Measurements from ENCODE around the gene ADCYAP1R1.

Gene ADCYAP1R1

DNA sequence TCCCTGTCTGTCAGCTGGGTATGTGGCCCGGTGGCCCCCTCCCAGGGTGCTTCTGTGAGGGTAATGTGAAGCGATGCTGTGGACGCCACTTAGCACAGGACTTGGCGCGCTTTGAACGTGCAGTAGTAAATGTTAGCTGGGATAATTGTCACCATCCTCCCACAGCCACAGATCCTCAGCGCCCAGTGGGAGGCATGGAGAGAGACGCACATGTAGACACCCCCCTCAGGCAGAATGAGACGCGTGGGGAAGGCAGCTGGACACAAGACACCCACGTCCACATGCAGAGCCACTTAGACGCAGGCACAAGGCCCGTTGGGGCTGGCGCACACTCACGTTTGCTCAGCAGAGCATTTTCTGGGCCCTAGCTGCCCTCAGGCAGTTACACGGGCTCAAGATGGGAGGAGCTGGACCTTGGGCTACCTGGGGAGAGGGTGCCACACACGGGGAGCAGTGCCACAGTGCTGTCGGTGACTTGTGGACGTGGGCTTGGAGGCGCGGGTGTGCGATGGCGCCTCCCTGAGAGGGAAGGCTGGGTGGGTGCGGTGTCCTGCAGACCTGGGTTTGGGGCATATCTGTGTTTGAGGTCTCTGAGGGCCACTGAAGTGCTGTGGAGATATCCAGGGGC lies 26.4 kb downstream of the ADCYAP1R1 start:
- in situ Hi-C loops (cut with HindIII; ENCODE audit: low pct_ligation_motif_present, low pct_unique_long_range_greater_than_20kb, low sequenced_read_pairs) = no loop called here
- no peak for DNase-seq

- in situ Hi-C loops (cut with HindIII; ENCODE audit: low pct_ligation_motif_present, low pct_unique_long_range_greater_than_20kb, low sequenced_read_pairs) = no loop called here
- DNase-seq = no peak
Measured at GRCh38 chr7:31079126-31079823, 27.2 kb downstream of the ADCYAP1R1 start.

GRCh38 chr7:31079824-31080511 lies 27.9 kb downstream of the ADCYAP1R1 start:
- DNase-seq = no peak
- in situ Hi-C loops (cut with HindIII; ENCODE audit: low pct_ligation_motif_present, low pct_unique_long_range_greater_than_20kb, low sequenced_read_pairs) = no loop called here

DNA sequence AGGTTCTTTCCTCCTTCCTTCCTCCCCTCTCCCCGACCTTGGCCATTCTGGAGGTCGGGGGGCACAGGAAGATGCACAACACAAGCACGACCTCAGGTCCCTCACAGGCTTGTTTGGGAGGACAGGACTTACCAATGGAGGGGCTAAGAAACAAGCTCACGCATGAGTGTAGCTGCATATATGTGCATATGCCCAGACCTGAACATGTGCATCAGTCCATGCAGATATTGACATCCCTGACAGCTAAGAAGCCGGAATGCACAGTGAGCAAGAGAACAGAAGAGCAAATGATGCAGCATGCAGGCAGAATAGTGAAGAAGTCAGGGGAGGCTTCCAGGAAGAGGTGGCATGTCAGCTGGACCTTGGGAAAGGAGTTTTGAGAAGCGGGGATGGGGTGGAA lies 28.7 kb downstream of the ADCYAP1R1 start:
- in situ Hi-C loops (cut with HindIII; ENCODE audit: low pct_ligation_motif_present, low pct_unique_long_range_greater_than_20kb, low sequenced_read_pairs) = no loop called here
- DNase-seq = no peak

DNA sequence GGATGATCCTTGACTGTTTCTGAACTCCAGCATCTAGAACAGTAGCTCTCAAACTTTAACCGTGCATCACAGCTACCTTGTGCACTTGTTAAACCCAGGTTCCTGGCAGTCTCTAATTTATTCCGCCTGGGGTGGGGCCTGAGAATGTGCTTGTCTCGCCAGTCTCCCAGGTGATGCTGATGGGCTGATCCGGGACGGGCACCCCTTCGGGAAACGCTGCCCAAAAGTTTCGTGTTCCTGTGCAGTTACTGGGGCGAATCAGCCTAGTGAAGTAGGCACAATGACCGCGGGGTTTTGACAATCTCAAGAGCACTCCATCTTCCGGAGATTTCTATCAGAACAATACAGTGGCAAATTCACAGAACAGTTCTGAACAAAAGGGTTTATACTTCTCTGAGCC lies 29.9 kb downstream of the ADCYAP1R1 start:
- in situ Hi-C loops (cut with HindIII; ENCODE audit: low pct_ligation_motif_present, low pct_unique_long_range_greater_than_20kb, low sequenced_read_pairs) = no loop called here
- DNase-seq = no peak

DNA sequence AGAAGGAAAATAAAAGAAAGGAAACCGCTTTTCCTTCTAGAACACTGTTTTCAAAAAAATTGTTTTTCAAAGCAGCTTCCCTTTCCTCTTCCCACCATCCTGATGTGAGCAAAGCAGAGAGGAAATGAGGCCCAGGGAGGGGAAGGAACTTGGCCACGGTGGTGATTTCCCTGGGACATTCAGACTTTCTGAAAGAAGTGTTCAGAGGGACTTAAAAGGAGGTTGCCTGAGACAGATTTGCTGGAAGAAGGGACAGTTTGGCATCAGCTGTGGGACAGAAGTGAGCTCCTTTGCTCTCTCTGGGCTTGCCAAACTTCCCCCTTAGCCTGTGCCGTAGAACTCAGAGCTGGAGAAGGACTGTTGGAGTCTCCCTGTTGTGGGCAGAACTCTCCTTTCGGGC lies 30.3 kb downstream of the ADCYAP1R1 start:
- no peak for DNase-seq
- in situ Hi-C loops (cut with HindIII; ENCODE audit: low pct_ligation_motif_present, low pct_unique_long_range_greater_than_20kb, low sequenced_read_pairs) = no loop called here

DNA sequence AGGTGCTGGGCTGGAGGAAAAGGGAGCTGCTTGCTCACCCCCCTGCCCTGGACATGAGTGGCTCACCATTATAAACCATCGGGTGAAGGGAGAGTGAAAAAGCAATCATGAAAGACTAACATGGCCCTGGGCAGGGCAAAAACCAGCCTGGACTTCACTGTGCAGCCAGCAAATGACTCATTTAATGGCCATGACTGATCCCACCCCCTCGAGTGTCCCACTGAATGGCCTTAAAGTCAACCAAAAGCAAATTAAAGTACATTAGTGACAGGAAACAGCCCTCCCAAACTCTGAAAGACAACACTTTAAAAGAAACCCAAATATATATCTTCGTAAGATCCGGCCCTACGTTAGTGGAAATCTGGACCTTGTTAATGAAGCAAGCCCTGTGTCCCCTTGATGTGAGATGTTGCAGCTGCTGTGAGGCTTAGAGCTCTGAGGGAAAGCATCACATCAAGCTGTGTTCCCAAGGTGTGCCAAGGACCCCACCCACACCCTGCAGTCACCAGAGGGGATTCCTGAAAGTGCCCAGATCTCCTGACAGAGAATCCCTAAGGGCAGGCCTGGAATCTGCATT lies 31.2 kb downstream of the ADCYAP1R1 start:
- in situ Hi-C loops (cut with HindIII; ENCODE audit: low pct_ligation_motif_present, low pct_unique_long_range_greater_than_20kb, low sequenced_read_pairs) = no loop called here
- DNase-seq = no peak

- no peak for DNase-seq
- in situ Hi-C loops (cut with HindIII; ENCODE audit: low pct_ligation_motif_present, low pct_unique_long_range_greater_than_20kb, low sequenced_read_pairs) = no loop called here
Measured at GRCh38 chr7:31084226-31084625, 32.1 kb downstream of the ADCYAP1R1 start.

DNA sequence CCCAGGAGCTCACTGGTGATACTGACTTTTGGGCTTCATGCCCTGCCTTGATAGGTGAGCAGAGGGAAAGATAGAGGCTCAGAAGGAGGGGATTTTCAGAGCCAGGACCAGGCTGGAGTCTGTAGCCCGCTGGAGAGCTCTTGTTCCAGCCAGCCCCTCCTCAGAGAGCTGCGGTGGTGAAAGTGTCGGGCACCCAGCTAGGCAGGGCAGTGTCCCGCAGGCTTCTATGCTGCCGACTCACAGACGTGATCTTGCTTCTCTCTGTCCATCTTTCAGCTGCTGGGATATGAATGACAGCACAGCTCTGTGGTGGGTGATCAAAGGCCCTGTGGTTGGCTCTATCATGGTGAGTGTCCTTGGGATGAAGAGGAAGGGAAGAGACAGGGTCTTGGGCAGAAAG lies 35.2 kb downstream of the ADCYAP1R1 start:
- in situ Hi-C loops (cut with HindIII; ENCODE audit: low pct_ligation_motif_present, low pct_unique_long_range_greater_than_20kb, low sequenced_read_pairs) = no loop called here

DNA sequence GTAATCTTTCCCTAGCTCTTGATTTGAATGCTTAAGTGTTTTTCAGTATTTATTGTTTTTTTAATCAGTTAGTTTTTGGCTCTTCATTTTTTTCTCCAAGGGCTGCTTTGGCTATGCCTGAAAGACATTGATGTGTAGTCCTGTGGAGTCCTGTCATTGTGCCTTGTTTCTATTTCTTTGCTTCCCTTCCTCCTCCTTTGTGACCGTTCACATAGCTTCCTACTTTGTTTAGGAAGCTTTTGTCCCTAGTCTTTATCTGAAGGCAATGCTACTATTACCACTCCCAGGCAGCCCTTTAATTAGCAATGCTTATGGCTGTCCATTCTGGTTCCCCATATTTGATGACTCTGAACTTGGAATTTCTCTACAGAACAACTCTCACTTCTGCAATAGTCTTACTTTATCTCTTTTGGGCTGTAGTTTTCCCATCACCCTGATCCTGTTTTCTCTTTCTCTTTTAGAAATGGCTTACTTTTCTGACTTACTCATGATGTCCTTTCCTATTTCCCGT lies 39.9 kb downstream of the ADCYAP1R1 start:
- no peak for DNase-seq
- in situ Hi-C loops (cut with HindIII; ENCODE audit: low pct_ligation_motif_present, low pct_unique_long_range_greater_than_20kb, low sequenced_read_pairs) = no loop called here

More for the DNA sequence above, 35.2 kb downstream of the ADCYAP1R1 start:
- no peak for DNase-seq

DNA sequence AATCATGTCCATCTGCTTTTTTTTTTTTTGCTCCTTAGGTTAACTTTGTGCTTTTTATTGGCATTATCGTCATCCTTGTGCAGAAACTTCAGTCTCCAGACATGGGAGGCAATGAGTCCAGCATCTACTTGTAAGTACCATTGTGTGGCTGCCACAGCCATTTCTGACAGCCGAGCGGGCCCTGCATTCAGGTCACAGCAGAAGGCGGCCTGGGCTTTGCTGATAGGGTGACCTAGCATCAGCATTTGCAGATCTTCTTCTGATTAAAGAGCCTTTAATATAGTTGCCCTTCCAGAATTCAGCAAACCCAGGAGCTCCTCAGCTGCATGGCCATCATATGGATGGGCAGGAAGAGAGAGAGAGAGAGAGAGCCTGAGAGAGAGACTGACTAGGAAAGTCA lies 40.5 kb downstream of the ADCYAP1R1 start:
- DNase-seq = no peak
- in situ Hi-C loops (cut with HindIII; ENCODE audit: low pct_ligation_motif_present, low pct_unique_long_range_greater_than_20kb, low sequenced_read_pairs) = no loop called here

DNA sequence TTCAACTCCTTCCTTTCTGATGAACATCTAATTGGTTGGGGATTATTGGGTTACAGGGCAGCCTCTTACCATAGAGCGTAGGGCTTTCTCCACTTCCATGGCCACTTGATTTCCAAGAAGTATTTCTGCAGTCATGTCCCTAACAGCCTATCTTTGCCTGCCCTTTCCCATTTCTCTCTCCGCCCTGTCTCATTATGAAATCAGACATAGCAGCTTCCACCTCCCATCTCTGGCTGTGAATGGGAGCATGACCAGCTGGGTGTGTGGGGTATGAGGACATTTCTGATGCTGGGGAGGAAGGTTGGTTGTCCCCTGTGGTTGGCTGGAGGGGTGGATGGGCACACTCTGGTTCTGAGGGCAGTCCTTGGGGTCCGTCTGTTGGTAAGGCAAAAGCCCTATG lies 41.2 kb downstream of the ADCYAP1R1 start:
- in situ Hi-C loops (cut with HindIII; ENCODE audit: low pct_ligation_motif_present, low pct_unique_long_range_greater_than_20kb, low sequenced_read_pairs) = no loop called here
- no peak for DNase-seq

DNA sequence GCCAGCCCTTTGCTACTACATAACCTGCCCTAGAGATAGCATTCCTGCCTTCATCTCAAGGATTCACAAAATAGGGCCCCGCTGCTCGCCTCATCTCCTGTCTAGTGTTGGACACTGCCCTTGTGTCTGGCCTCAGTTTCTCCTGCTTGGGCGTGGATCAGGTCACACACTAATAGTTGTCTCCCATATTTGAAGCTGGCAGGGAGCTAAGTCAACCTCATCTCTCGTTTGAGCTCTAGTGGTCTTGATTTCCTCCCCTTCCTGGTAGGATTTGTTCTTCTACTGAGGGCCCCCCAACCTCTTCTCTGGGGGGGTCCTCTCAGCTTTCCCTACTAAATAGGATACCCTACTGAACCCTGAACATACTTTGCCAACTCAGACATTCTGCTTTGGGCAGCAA lies 42.2 kb downstream of the ADCYAP1R1 start:
- no peak for DNase-seq
- in situ Hi-C loops (cut with HindIII; ENCODE audit: low pct_ligation_motif_present, low pct_unique_long_range_greater_than_20kb, low sequenced_read_pairs) = no loop called here

GRCh38 chr7:31095286-31096197 lies 43.4 kb downstream of the ADCYAP1R1 start:
- no peak for DNase-seq
- in situ Hi-C loops (cut with HindIII; ENCODE audit: low pct_ligation_motif_present, low pct_unique_long_range_greater_than_20kb, low sequenced_read_pairs) = no loop called here

DNA sequence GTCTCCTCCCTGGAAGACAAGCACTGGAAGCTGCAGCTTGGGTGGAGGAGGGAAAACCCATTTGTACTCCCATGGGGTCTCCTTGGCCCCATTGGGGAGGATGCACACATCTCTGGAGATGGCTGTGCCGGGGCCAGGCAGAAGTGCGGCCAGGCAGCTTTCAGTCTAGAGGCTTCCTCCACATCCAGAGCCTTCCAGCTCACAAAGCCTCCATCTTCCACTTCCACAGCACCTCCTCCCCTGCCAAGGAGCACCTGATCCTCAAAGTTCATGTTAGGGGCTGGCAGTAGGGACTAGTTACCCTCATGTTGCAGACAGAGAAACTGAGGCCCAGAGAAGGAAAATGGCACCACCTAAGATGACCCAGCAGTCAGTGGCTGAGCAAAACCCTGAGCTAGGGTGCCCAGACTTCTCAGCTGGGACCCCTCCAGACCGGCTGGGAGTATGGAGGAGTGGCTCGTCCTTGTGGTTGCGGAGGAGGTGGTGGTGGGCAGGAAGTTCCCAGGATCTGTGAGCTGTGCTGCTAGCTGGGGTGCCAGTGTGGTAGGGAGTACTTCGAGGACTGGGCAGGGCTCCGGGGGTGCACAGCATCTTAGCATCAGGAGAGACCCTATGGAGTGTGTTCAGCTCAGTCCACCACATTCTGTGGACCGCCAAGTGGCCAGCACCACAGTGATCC lies 44.2 kb downstream of the ADCYAP1R1 start:
- in situ Hi-C loops (cut with HindIII; ENCODE audit: low pct_ligation_motif_present, low pct_unique_long_range_greater_than_20kb, low sequenced_read_pairs) = no loop called here

DNA sequence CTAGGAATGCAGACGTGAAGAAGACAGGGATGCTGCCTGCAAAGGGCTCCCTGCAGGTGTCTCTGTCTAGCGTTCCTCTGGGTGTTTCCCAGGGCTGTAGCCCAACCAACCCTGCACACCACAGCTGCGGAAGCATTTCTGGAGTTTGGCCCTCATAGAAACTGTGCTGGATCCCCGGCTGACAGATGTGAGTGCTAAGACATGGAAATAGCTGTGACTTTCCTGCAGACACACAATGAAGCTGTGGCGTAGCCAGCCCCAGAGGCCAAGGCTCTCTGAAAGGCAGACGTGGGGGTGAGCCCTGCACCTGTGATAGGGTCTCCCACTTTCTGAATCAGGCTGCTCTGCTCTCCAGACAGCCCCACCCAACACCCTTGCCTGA lies 44.8 kb downstream of the ADCYAP1R1 start:
- DNase-seq = no peak
- in situ Hi-C loops (cut with HindIII; ENCODE audit: low pct_ligation_motif_present, low pct_unique_long_range_greater_than_20kb, low sequenced_read_pairs) = no loop called here

More for the DNA sequence above, 44.2 kb downstream of the ADCYAP1R1 start:
- no peak for DNase-seq

- in situ Hi-C loops (cut with HindIII; ENCODE audit: low pct_ligation_motif_present, low pct_unique_long_range_greater_than_20kb, low sequenced_read_pairs) = no loop called here
- DNase-seq = no peak
Measured at GRCh38 chr7:31098642-31099360, 46.7 kb downstream of the ADCYAP1R1 start.

Data from ACHN (cell line).